Measurements from ENCODE around the gene HELZ.
A peak's percentile ranks its signal among the peaks of the same experiment; 100 is the strongest.
"Not testable (repeated sequence)": the region's sequence is repeated elsewhere in the genome, so short reads cannot be mapped to it uniquely, and the experiment has no call there.

HELZ gene

GRCh38 chr17:67126983-67127382 lies 118.0 kb downstream of the HELZ start:
- no peak overlapping the region for H3K18ac ChIP-seq (ENCODE audit: low read depth in 1 of 2, low read length in 2 of 2)
- no peak overlapping the region for H3K14ac ChIP-seq (ENCODE audit: low read length in 2 of 2)
- no peak overlapping the region for H3K27ac ChIP-seq (ENCODE audit: low read length, poor library complexity, severe bottlenecking)
- H4K91ac ChIP-seq (ENCODE audit: low read length) = no peak overlapping the region
- no peak overlapping the region for H2BK12ac ChIP-seq (ENCODE audit: low read length in 2 of 2)
- H3K4me1 ChIP-seq (ENCODE audit: control insufficient read depth, insufficient read depth, low read depth, low read length) = peaks cover 2% of the 10 kb centered on the region
- H2AFZ ChIP-seq (ENCODE audit: low read depth, low read length) = no peak overlapping the region
- peaks cover 12 to 56% of the 10 kb centered on the region in 2 experiments for H3K36me3 ChIP-seq (ENCODE audit: control insufficient read depth in 1 of 2, insufficient read depth in 2 of 2, low read depth in 1 of 2, low read length in 2 of 2)
- H2AK5ac ChIP-seq (ENCODE audit: low read length, severe bottlenecking) = no peak overlapping the region
- H3K23ac ChIP-seq (ENCODE audit: low read length in 2 of 2) = no peak overlapping the region
- no peak overlapping the region for H2BK5ac ChIP-seq (ENCODE audit: low read depth, low read length, poor library complexity, severe bottlenecking)
- no peaks in the 10 kb centered on the region for H3K27me3 ChIP-seq (ENCODE audit: control insufficient read depth in 1 of 2, insufficient read depth in 1 of 2, low read length in 2 of 2)
- H3K9me3 ChIP-seq (ENCODE audit: control insufficient read depth, low read length) = no peaks in the 10 kb centered on the region
- H3K4me2 ChIP-seq (ENCODE audit: low read length, poor library complexity, severe bottlenecking) = no peak overlapping the region
- H2BK120ac ChIP-seq (ENCODE audit: low read depth, low read length) = no peak overlapping the region
- WGBS = 70% methylated on average over 2 of the region's 2 CpGs
- no peak overlapping the region for H4K8ac ChIP-seq (ENCODE audit: low read length)
- DNase-seq = no peak
- no peak overlapping the region for H2BK15ac ChIP-seq (ENCODE audit: low read depth, poor library complexity, severe bottlenecking)
- H3K79me1 ChIP-seq (replicated peaks; ENCODE audit: low read length, poor library complexity, severe bottlenecking) = peaks cover 16% of the 10 kb centered on the region
- no peak overlapping the region for H3K4me3 ChIP-seq (ENCODE audit: insufficient read depth in 1 of 2, low read depth in 1 of 2, low read length in 2 of 2)
- H3K9ac ChIP-seq (ENCODE audit: low read length) = no peak overlapping the region
- no peak overlapping the region for H3K4ac ChIP-seq (ENCODE audit: low read depth in 1 of 2, low read length in 2 of 2)

- H3K4ac ChIP-seq (ENCODE audit: low read depth in 1 of 2, low read length in 2 of 2); H2AFZ ChIP-seq (ENCODE audit: low read depth, low read length); H4K91ac ChIP-seq (ENCODE audit: low read length); H3K27me3 ChIP-seq (ENCODE audit: control insufficient read depth in 1 of 2, insufficient read depth in 1 of 2, low read length in 2 of 2); H2BK120ac ChIP-seq (ENCODE audit: low read depth, low read length); H2BK12ac ChIP-seq (ENCODE audit: low read length in 2 of 2); H2AK5ac ChIP-seq (ENCODE audit: low read length, severe bottlenecking); H3K23ac ChIP-seq (ENCODE audit: low read length in 2 of 2); H4K8ac ChIP-seq (ENCODE audit: low read length); H3K27ac ChIP-seq (ENCODE audit: low read length, poor library complexity, severe bottlenecking); H3K4me3 ChIP-seq (ENCODE audit: insufficient read depth in 1 of 2, low read depth in 1 of 2, low read length in 2 of 2); H3K4me1 ChIP-seq (ENCODE audit: control insufficient read depth, insufficient read depth, low read depth, low read length); H3K9me3 ChIP-seq (ENCODE audit: control insufficient read depth, low read length); H3K18ac ChIP-seq (ENCODE audit: low read depth in 1 of 2, low read length in 2 of 2); H3K9ac ChIP-seq (ENCODE audit: low read length); H2BK15ac ChIP-seq (ENCODE audit: low read depth, poor library complexity, severe bottlenecking); H2BK5ac ChIP-seq (ENCODE audit: low read depth, low read length, poor library complexity, severe bottlenecking); H3K14ac ChIP-seq (ENCODE audit: low read length in 2 of 2); DNase-seq; H3K4me2 ChIP-seq (ENCODE audit: low read length, poor library complexity, severe bottlenecking): not testable (repeated sequence)
- Histone ChIP-seq H3K36me3 (ENCODE audit: control insufficient read depth in 1 of 2, insufficient read depth in 2 of 2, low read depth in 1 of 2, low read length in 2 of 2) (peaks cover 13 to 52% of the 10 kb centered on the region in 2 experiments), H3K79me1 (replicated peaks; ENCODE audit: low read length, poor library complexity, severe bottlenecking) (peaks cover 16% of the 10 kb centered on the region)
- WGBS = 93% methylated on average over 3 of the region's 6 CpGs
These were observed 118.5 kb downstream of the HELZ start for GRCh38 chr17:67126543-67126942.

GRCh38 chr17:67125924-67126323 lies 119.1 kb downstream of the HELZ start:
- no peak overlapping the region for H3K23ac ChIP-seq (ENCODE audit: low read length in 2 of 2)
- no peak overlapping the region for H3K9ac ChIP-seq (ENCODE audit: low read length)
- peaks cover 13 to 53% of the 10 kb centered on the region in 2 experiments for H3K36me3 ChIP-seq (ENCODE audit: control insufficient read depth in 1 of 2, insufficient read depth in 2 of 2, low read depth in 1 of 2, low read length in 2 of 2)
- peaks cover 16% of the 10 kb centered on the region for H3K79me1 ChIP-seq (replicated peaks; ENCODE audit: low read length, poor library complexity, severe bottlenecking)
- H3K4me1 ChIP-seq (ENCODE audit: control insufficient read depth, insufficient read depth, low read depth, low read length) = peaks cover 2% of the 10 kb centered on the region
- H2BK15ac ChIP-seq (ENCODE audit: low read depth, poor library complexity, severe bottlenecking) = no peak overlapping the region
- H2AK5ac ChIP-seq (ENCODE audit: low read length, severe bottlenecking) = no peak overlapping the region
- H2BK120ac ChIP-seq (ENCODE audit: low read depth, low read length) = no peak overlapping the region
- no peak overlapping the region for H2BK12ac ChIP-seq (ENCODE audit: low read length in 2 of 2)
- no peak overlapping the region for H4K91ac ChIP-seq (ENCODE audit: low read length)
- H2BK5ac ChIP-seq (ENCODE audit: low read depth, low read length, poor library complexity, severe bottlenecking) = no peak overlapping the region
- no peak overlapping the region for H3K14ac ChIP-seq (ENCODE audit: low read length in 2 of 2)
- no peak overlapping the region for H3K18ac ChIP-seq (ENCODE audit: low read depth in 1 of 2, low read length in 2 of 2)
- H3K27me3 ChIP-seq (ENCODE audit: control insufficient read depth in 1 of 2, insufficient read depth in 1 of 2, low read length in 2 of 2) = no peaks in the 10 kb centered on the region
- DNase-seq = no peak
- H3K4ac ChIP-seq (ENCODE audit: low read depth in 1 of 2, low read length in 2 of 2) = no peak overlapping the region
- no peak overlapping the region for H3K4me3 ChIP-seq (ENCODE audit: insufficient read depth in 1 of 2, low read depth in 1 of 2, low read length in 2 of 2)
- H2AFZ ChIP-seq (ENCODE audit: low read depth, low read length) = no peak overlapping the region
- no CpG with 5 or more reads among the region's 1 CpG for WGBS
- H4K8ac ChIP-seq (ENCODE audit: low read length) = no peak overlapping the region
- no peak overlapping the region for H3K27ac ChIP-seq (ENCODE audit: low read length, poor library complexity, severe bottlenecking)
- H3K4me2 ChIP-seq (ENCODE audit: low read length, poor library complexity, severe bottlenecking) = no peak overlapping the region
- H3K9me3 ChIP-seq (ENCODE audit: control insufficient read depth, low read length) = no peaks in the 10 kb centered on the region

GRCh38 chr17:67125417-67125816 lies 119.6 kb downstream of the HELZ start:
- no peak overlapping the region for H4K8ac ChIP-seq (ENCODE audit: low read length)
- no peak overlapping the region for H3K4ac ChIP-seq (ENCODE audit: low read depth in 1 of 2, low read length in 2 of 2)
- no peak overlapping the region for H3K4me2 ChIP-seq (ENCODE audit: low read length, poor library complexity, severe bottlenecking)
- H3K4me3 ChIP-seq (ENCODE audit: insufficient read depth in 1 of 2, low read depth in 1 of 2, low read length in 2 of 2) = no peak overlapping the region
- H4K91ac ChIP-seq (ENCODE audit: low read length) = no peak overlapping the region
- H3K9ac ChIP-seq (ENCODE audit: low read length) = no peak overlapping the region
- H2BK12ac ChIP-seq (ENCODE audit: low read length in 2 of 2) = no peak overlapping the region
- H3K18ac ChIP-seq (ENCODE audit: low read depth in 1 of 2, low read length in 2 of 2) = no peak overlapping the region
- no peak overlapping the region for H2AK5ac ChIP-seq (ENCODE audit: low read length, severe bottlenecking)
- H3K14ac ChIP-seq (ENCODE audit: low read length in 2 of 2) = no peak overlapping the region
- H3K36me3 ChIP-seq (ENCODE audit: control insufficient read depth in 1 of 2, insufficient read depth in 2 of 2, low read depth in 1 of 2, low read length in 2 of 2) = peaks cover 13 to 58% of the 10 kb centered on the region in 2 experiments
- no peak overlapping the region for H2AFZ ChIP-seq (ENCODE audit: low read depth, low read length)
- H3K79me1 ChIP-seq (replicated peaks; ENCODE audit: low read length, poor library complexity, severe bottlenecking) = peaks cover 13% of the 10 kb centered on the region
- H2BK15ac ChIP-seq (ENCODE audit: low read depth, poor library complexity, severe bottlenecking) = no peak overlapping the region
- H3K27ac ChIP-seq (ENCODE audit: low read length, poor library complexity, severe bottlenecking) = no peak overlapping the region
- H3K4me1 ChIP-seq (ENCODE audit: control insufficient read depth, insufficient read depth, low read depth, low read length) = peaks cover 2% of the 10 kb centered on the region
- H2BK120ac ChIP-seq (ENCODE audit: low read depth, low read length) = no peak overlapping the region
- H3K9me3 ChIP-seq (ENCODE audit: control insufficient read depth, low read length) = no peaks in the 10 kb centered on the region
- peak; percentile 36 for DNase-seq
- H2BK5ac ChIP-seq (ENCODE audit: low read depth, low read length, poor library complexity, severe bottlenecking) = no peak overlapping the region
- H3K23ac ChIP-seq (ENCODE audit: low read length in 2 of 2) = no peak overlapping the region
- WGBS = 15% methylated on average over 1 of the region's 1 CpG
- no peaks in the 10 kb centered on the region for H3K27me3 ChIP-seq (ENCODE audit: control insufficient read depth in 1 of 2, insufficient read depth in 1 of 2, low read length in 2 of 2)

Data from mesenchymal stem cell (in vitro differentiated cells and primary cell).